GM18858 (cell line): ENCODE results near the gene DNAJB2.

Source experiments
- ATAC-seq: cut with Tn5 transposase; IDR thresholded peaks from one replicate; pipeline ENCODE4 v1.9.1; 2021; ENCODE audit not compliant: unreplicated experiment

The DNAJB2 gene

GRCh38 chr2:219279151-219279915, at the start of gene DNAJB2:
Gene DNAJB2, plus strand, starts transcription at chr2:219279366. Its CDS starts 468 bp downstream, at chr2:219279834.
- peak; percentile 84 for ATAC-seq

- no peak for ATAC-seq
Measured at GRCh38 chr2:219230059-219230540, 49.1 kb upstream of the DNAJB2 start.

- ATAC-seq, result no peak
Measured at GRCh38 chr2:219234331-219234730, 44.8 kb upstream of the DNAJB2 start.

DNA sequence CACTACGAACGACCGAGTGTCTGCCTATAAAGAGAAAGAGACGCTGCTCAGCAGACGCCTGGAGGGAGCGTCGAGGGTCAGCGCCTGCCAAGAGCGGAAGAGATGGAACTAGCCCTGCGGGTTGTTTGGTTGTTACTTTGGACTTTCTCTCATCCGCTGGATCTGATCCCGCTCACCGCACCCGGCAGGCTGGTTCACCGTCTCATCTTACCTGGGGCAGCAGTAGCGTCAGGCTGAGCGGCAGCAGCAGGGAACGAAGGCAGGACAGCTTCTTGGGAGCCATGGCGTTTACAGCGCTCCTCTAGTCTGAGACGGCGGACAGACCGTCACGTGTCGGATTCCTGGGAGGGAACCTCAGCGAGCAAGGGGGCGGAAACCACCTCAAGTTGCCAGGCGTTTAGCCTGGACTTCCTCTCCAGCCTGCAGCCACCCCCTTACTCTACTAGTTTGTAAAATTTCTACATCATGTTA, 35.8 kb upstream of the DNAJB2 start:
- no peak for ATAC-seq

DNA sequence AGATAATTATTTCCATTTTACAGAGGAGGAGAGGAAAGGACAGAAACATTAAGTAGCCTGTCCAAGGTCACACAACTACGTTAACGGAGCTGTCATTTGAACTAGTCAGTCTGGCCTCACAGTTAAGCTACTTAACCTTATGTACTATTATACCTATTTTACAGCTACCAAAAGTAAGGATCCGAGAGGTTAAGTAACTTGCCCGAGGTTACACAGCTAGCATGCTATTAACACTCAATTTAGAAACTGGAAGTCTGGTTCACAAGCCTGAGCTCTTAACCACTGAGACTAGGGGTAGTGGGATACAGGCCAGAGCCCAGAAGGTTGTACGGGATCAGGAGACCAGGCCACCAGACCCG, 34.4 kb upstream of the DNAJB2 start:
- ATAC-seq, result no peak

DNA sequence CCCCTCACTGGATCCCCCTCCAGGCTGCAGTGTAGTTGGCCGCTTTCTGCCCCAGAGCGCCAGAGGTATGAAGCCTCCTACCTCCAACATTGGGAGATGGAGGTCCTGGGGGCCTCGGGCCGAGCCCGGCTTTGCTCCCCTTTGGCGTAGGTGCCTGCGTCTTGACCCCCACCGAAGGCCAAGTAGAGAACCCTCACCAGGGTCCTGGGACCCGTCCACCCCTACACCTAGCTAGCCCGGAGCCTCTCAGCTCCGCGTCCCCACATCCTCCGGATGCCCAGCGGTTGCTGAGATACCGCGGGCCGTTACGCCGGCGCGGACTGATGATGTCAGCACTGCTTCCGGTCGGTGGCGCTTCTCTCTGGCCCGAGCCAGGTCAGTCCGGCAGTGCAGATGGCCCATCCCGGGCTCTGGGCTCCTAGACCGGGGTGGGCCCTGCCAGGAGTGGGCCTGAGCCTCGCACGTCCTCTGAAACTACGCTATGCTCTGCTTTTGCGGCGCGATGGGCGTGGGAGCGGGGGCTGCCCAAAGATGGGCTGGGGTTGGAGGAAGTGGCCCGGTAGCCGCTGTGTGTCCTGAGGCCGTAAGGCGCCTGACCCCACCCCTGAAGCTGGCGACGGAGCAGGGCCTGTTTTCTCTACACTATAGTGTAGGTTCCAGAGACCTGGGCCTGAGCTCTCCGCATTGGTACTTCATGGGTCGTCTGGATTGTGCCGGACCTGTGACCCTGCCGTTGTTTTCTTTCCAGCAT, 33.8 kb upstream of the DNAJB2 start, which contains the start of the genes GLB1L and STK16:
TSS of gene GLB1L (minus strand) at position 297 of the 751 bp plus-strand sequence. CDS start 1,871 bp downstream, outside the sequence.
TSS of gene STK16 (plus strand) at position 332 of the 751 bp plus-strand sequence. CDS start 521 bp downstream, outside the sequence.
- ATAC-seq, result peak; percentile 66

GRCh38 chr2:219245899-219246230, 33.3 kb upstream of the DNAJB2 start:
- ATAC-seq, result no peak

GRCh38 chr2:219246559-219246958, 32.6 kb upstream of the DNAJB2 start:
- no peak for ATAC-seq

GRCh38 chr2:219247678-219248642, 31.2 kb upstream of the DNAJB2 start:
- ATAC-seq, result no peak

DNA sequence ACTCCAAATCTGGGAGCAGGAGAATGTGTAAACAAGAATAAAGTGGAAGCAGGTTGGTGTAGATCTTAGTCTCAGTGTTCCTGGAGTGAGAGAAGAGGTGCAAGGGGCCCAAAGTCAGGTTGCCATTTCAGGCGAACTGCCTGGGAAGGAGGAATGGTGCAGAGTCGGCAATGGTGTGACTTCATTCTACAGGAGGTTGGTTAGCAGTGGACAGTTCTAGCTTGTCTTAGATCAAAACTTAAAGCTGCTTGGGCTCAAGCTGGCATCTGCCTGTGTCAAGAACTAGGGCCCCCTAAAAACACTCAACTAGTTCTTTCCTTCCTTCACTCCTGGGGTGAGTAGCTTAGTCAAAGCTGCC, 30.3 kb upstream of the DNAJB2 start:
- no peak for ATAC-seq

GRCh38 chr2:219249203-219249980, 29.8 kb upstream of the DNAJB2 start:
- peak; percentile 32 for ATAC-seq

- ATAC-seq, result no peak
Measured at GRCh38 chr2:219250049-219250781, 29.0 kb upstream of the DNAJB2 start.

DNA sequence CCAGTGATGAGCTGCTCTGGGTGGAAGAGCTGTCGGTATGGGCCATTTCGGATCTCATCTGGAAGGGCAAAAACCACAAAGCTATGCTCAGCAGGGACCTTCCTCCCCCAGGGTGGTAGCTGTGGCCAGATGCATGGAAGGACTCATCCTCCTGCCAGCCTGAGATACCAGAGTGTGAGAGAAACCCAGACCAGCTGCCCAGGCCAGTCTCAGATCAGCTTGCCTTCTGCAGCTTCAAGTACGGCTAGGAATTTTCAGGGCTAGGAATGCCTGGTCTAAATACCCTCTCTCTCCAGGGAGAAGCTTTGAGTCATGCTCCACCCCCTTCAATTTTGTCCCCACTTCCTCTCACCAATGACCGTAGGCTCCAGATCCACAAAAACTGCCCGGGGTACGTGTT, 27.5 kb upstream of the DNAJB2 start:
- no peak for ATAC-seq

GRCh38 chr2:219252084-219252483, 27.1 kb upstream of the DNAJB2 start:
- no peak for ATAC-seq

DNA sequence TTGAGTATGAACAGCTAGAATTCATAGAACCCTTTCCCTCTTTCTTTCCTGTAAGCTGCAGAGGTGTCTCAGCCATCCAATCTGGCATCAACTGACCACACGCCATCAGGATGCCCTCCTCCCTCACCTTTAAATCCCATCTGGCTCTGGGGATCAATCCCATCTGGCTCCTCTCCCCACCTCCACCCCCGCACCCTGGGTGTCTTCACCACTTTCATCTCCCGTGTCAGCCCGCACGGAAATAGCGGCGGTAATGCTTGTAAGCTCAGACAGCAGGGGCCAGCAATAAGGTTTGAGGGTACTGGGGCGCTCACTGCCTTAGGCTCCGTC, 26.6 kb upstream of the DNAJB2 start:
- ATAC-seq, result no peak

DNA sequence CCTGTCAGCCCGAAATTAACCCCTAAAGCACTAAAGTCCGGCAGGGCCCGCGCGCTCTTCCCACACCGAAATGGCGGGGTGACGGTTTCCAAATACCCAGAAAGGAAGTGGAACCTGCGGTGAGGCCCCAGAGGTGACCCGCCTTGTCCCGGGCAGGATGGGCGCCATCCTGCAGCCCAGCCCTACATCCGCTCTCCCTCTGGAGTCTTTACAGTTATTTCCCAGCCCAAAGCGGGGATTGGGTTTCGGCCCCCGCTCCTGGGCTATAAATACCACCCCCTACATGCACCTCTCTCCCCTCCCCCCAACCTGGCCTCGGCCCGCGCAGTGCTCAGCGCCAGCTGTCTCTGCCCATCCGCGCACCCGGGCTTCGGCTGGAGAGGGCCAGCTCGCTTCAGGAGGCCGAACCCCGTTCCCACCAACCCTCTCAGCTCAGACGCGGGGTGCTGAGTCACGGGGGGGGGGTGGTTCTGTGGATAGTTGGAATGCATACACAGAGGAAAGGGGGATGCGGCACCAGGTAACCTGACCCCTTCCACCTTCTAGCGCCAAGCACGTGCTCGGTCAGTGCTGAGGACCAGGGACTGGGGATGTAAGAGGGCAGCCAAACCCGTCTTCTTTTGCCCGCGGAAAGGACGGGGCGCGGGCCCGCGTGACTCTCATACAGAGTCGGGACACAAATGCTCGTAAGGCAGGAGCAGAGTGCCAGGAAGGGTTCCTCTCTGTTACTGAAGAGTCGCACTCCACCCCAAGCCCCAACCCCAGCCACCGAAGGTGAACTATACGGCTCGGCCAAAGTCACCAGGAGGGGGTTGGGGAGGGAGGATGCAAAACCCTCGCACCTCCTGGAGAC, 26.0 kb upstream of the DNAJB2 start, which contains the start of gene TUBA4B:
TSS of gene TUBA4B (plus strand) at position 344 of the 853 bp plus-strand sequence. CDS start at position 509, 165 bp downstream.
- ATAC-seq, result no peak

GRCh38 chr2:219253753-219254589, 25.2 kb upstream of the DNAJB2 start, which contains the start of gene TUBA4A:
Gene TUBA4A, minus strand, starts transcription at chr2:219253918. Its CDS starts 60 bp downstream, at chr2:219253858.
- peak; percentile 33 for ATAC-seq
